Stimulated activated CD8-positive, alpha-beta memory T cell treated with anti-CD3 and anti-CD28 coated beads, Interleukin-15, amount 100 ng/mL, for 24 hours (primary cell): Measurements from ENCODE around the gene SART1.
"Not testable (repeated sequence)": the region's sequence is repeated elsewhere in the genome, so short reads cannot be mapped to it uniquely, and the experiment has no call there.

Experiments used
- DNase-seq: peaks from one replicate; pipeline ENCODE4 v3.0.0-alpha.2; 2020; ENCODE audit warnings: low read depth

The SART1 gene

DNA sequence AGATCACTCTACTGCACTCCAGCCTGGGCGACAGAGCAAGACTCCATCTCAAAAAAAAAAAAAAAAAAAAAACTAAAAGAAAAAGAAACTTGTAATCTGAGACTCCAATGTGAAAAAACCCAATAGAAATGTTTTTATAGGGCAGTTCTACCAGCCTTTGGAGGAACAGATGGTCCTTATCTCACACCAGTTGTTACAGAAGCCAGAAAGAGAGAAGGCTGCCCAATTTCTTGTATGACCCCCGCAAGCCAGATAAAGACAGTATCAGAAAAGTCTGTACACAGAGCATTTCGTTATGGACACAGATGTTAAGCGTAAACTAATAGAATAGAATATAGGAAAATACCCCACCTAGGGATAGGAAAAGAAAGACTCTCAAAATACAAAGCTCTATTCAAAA, 27.5 kb upstream of the SART1 start:
- DNase-seq = no peak

DNA sequence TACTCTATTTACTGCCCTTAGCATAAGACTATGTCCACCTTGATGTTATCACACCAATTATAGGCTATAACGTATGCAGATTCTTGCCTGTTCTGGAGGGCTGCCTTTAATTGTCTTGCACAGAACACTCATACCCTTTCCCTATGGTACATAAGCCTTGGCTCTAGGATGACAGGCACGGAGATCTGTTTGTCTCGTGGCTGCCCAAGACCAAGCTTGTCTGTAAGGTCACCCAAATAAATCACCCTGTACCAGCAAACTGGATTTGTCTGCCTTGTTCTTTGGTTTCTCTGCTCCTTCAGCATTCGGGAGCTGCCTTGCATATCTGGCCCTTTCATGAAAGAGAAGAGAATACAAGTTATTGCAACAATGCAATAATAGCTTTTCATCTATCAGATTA, 23.8 kb upstream of the SART1 start:
- DNase-seq = no peak

DNA sequence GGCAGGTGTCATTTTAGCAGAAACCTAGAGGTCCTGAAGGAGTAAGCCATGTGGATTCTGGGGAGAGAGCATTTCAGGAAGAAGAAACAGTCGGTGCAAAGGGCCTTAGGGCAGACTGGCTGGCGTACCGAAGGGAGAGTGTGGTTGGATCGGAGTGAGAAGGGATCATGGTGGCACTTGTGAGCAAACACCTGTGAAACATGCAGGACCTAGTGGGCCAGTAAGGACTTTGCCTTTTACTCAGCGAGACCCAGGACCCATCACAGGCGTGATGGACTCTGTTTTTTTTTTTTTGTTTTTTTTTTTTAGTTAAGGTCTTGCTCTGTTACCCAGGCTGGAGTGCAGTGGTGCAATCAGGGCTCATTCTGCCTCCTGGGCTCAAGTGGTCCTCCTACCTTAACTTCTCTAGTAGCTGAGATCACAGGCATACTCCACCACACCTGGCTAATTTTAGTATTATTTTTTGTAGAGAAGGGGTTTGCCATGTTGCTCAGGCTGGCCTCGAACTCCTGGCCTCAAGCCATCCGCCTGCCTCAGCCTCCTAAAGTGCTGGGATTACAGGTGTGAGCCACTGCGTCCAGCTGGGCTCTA, 19.7 kb upstream of the SART1 start:
- no peak for DNase-seq

DNA sequence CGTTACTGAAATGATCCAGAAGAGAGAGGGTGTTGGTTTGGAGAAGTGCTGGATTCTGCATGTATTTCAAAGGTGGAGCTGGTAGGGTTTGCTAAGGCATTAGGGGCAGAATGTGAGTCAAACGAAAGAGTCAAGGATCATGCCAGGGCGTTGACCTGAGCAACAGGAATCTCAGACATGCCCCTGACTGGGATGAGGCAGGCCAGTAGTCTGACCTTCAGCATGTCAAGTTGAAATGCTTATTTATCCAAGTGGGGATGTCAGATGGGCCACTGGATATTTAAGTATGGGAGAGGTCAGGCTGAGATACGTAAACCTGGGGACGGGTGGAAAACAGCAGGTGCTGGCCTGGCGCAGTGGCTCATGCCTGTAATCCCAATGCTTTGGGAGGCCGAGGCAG, 19.0 kb upstream of the SART1 start:
- DNase-seq = no peak

DNA sequence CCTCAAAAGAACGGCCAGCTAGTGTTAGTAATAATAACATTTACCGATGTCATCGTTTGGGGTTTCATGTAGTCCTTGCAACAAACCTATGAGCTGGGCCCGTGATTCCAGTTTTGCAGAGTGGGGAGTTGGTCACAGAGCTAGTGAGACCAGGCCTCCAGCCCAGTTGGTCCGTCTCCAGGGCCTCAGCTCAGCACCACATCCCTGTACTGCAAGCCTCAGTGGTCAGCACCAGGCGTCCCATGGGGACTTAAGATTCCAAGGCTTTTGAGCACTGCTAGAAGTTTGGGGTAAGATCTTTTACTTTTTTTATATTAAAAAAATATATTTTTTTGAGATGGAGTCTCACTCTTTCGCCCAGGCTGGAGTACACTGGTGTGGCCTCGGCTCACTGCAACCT, 17.3 kb upstream of the SART1 start:
- no peak for DNase-seq

DNA sequence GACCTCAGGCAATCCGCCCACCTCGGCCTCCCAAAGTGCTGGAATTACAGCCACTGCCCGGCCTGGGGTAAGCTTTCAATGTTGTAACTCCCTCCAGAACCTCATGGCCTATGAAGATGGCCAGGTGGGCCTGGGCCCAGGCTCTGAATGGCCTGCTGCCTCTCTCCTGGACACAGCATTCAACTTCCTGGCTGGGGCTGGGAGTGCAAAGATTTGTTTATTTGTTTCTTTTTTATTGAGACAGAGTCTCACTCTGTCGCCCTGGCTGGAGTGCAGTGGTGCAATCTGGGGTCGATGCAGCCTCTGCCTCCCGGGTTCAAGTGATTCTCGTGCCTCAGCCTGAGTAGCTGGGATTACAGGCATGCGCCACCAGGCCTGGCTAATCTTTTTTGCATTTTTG, 16.8 kb upstream of the SART1 start:
- DNase-seq = no peak

DNA sequence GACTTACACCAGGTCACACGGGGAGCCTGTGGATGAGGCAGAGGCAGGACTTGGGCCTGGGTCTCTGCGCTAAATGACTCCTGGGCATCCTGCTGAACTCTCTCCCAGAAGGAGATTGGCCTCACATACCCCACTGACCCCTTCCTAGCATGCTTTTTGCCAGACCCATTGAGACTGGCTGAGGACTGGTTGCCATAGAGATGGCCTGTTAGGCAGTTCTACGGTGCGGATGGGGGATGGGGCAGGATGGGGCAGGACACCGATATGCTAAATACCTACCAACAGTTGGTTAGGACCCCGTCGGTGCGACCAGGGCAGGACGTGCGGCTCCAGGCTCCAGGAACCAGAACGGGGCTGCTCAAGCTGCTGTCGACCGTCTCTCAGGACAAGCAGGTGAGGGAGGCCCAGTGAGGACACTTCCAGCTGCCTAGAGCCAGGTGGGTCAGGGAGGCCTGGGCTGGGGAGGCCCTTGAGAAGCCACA, 16.1 kb upstream of the SART1 start, which contains the start of gene TSGA10IP:
TSGA10IP (plus strand) TSS at position 51 of the 482 bp plus-strand sequence; CDS start at position 247, 196 bp downstream.
- DNase-seq = no peak

DNA sequence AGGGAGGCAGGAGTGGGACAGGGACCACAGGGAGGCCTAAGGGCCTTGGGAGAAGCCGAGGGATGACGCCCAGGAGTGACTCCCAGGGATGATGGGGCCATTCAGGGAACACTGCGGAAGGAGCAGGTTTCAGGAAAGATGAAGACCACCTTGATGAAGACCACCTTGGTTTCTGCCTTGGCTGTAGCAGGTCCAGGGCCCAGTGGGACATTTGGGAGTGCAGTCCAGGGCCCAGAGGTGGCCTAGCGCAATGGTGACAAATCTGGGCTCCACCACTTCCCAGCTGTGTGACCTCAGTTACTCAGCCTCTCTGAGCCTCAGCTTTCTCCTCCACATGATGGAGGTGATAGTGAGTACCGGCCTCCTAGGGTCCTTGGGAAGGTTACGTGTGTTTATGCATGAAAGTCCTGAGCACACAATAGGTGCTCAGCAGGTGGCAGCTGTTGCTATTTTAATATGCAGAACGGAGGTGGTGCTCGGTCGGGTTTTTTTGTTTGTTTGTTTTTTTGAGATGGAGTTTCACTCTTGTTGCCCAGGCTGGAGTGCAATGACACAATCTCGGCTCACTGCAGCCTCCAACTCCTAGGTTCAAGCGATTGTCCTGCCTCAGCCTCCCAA, 15.5 kb upstream of the SART1 start:
- no peak for DNase-seq

DNA sequence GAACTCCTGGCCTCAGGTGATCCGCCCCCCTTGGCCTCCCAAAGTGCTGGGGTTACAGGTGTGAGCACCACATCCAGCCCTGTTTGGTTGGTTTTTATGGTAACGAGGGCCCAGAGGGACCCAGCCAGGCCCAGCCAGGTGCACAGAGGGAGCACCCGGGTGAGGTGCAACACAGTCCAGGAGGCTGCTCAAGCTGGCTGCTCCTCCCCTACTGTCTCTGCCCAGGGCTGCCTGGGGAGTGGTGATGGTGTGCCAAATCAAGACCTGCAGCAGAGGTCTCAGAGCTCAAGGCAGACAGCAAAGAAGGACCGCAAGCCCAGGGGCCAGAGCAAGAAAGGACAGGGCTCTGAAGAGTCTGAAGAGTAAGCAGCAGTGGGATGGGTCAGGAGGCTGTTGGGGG, 14.9 kb upstream of the SART1 start:
- no peak for DNase-seq

DNA sequence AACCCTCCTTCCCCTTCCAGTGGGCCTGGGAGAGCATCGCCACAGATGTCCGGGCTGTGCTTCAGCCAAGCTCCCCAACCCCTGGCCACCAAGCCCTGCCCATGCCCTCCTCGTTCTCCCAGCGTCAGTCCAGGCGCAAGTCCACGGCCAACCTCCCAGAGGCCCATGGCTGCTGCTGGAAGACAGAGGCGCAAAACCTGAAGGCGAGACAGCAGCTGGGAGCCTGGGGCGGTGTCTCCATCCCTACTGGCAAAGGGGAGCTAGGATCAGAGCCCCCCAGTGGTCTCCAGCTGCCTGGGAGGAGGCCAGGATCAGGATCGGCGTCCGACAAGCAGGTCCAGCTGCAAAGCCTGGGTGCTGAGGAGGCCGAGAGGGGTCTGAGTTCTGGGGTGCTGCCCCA, 14.4 kb upstream of the SART1 start:
- no peak for DNase-seq

DNA sequence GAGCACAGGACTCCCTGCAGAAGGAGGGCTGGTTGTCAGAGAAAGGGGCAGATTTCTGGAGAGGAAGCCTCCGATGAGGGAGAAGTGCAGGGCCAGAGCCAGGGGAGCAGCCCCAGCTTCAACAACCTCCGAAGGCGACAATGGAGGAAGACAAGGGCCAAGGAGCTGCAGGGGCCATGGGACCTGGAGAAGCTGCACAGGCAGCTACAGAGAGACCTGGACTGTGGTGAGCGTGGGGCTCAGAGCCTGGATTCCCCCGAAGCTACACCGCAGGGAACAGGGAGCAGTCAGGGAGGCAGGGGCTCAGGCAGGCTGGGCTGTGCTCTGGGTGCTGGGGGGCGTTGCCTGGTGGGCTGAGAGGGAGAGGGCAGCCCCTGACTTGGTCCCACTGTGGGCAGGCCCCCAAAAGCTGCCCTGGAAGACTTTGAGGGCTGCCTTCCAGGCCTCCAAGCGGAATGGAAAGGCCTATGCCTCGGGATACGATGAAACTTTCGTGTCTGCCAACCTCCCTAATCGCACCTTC, 13.9 kb upstream of the SART1 start:
- no peak for DNase-seq

DNA sequence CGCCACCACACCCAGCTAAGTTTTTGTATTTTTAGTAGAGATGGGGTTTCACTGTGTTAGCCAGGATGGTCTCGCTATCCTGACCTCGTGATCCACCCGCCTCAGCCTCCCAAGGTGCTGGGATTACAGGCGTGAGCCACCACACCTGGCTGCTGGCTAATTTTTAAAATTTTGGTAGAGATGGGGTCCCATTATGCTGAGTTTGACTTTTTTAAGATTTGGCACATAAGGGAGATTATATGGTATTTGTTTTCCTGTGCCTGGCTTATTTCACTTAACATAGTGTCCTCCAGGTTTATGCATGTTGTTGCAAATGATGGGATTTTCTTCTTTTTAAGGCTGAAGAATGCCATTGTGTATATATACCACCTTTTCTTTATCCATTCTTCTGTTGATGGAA, 10.8 kb upstream of the SART1 start:
- DNase-seq = not testable (repeated sequence)

DNA sequence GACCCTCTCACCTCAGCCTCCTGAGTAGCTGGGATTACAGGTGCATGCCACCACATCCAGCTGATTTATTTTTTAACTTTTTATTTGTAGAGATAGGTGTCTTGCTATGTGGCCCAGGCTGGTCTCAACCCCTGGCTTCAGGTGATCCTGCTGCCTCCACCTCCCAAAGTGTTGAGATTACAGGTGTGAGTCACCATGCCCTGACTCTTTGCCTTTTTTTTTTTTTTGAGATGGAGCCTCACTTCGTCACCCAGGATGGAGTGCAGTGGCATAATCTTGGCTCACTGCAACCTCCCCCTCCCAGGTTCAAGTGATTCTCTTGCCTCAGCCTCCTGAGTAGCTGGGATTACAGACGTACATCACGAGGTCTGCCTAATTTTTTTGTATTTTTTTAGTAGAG, 9.9 kb upstream of the SART1 start:
- DNase-seq = not testable (repeated sequence)

DNA sequence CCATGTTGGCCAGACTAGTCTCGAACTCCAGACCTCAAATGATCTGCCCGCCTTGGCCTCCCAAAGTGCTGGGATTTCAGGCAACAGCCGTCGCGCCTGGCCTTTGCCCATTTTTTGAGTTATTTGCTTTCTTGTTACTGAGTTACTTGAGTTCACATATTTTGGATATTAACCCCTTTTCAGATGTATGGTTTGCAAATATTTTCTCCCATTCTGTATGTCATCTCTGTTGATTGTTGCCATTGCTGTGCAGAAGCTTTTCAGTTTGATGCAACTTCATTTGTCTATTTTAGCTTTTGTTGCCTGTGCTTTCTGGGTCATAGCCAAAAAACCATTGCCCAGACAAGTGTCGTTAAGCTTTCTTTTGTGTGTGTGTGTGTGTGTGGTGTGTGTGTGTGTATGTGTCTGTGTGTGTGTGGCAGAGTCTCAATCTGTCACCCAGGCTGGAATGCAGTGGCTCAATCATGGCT, 9.4 kb upstream of the SART1 start:
- DNase-seq = no peak

DNA sequence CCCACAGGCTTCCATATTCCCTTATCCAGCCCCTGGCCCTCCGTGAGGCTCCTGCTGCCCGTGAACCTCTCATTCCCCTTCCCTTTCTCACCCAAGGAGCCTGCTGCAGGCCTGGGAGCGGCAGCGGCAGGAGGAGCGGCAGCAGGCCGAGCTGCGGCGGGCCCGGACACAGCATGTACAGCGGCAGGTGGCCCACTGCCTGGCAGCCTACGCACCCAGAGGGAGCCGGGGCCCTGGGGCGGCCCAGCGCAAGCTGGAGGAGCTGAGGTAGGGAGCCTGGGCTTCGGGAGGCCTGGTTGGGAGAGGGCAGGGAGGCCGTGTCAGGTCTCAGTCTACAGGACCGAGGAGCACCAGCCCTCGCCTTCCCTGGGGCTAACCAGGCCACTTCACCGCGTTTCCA, 8.1 kb upstream of the SART1 start:
- DNase-seq = no peak

DNA sequence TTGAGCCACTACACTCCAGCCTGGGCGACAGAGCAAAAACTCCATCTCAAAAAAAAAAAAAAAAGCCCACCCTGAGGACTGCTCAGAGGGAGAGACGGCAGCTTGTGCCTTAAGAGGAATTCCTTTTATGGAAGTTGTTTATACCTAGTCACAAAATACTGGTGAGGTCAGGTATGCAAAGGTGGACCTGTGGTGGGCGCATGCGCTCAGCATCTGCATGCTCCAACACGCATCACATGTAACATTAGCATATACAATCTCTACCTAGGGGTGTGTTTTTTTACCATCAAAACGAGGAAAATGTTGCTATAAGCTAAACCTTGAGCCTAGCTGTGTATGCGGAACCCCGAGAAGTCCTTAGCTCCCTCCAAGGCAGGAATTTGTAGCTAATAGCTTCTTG, 6.8 kb upstream of the SART1 start:
- no peak for DNase-seq

DNA sequence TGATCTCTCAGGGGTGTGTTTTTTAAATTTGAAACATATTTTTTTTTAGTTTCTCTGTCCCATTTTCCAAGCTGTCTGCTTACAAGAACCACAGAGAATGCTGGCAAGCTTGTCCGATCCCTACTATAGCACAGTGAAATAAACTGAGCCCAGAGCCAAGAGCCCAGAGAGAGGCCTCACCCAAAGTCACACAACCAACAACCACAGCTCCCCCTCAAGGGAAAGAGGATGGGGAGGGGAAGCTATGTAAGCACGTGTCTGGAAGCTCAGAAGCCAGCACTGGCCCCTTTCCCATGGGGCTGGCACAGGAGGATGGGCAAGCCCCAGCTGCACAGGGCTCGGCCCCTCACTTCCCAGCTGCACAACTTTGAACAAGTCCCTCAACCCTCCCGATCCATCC, 3.2 kb upstream of the SART1 start:
- DNase-seq = no peak

DNA sequence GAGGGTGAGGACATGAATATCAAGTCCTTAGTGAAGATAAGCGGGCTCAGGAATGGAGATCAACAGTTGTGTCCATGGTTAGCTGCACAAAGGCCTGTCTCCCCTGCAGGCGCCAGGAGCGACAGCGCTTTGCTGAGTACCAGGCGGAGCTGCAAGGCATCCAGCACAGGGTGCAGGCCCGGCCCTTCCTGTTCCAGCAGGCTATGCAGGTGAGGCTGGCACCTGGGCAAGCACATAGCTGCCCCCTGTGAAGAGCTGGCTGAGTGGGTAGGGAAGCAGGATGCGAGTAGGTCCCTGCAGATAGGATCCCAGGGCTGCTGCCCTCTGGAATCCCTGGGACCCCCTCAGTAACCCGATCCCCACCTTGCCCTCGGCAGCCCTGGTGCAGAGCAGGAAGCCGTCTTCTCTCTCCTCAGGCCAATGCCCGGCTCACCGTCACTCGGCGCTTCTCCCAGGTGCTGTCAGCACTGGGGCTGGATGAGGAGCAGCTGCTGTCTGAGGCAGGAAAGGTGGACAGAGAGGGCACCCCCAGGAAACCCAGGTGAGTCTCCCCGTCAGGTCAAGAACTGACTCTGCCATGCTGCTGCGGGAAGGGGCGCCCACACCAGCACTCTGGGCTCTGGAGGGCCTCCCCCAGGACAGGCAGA, 2.6 kb upstream of the SART1 start:
- no peak for DNase-seq

DNA sequence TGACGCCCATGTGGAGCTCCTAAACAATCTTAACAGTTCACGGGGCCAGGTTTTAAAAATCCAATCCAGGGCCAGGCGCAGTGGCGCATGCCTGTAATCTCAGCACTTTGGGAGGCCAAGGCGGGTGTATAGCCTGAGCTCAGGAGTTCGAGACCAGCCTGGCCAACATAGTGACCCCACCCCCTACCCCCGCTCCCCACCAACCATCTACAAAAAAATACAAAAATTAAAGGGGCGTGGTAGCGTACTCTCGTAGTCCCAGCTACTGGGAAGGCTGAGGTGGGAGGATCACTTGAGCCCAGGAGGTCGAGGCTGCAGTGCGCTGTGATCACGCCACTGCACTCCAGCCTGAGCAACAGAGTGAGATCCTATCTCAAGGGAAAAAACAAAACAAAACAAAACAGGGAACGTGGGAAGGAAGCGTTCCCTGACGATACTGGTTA, 689 bp upstream of the SART1 start:
- no peak for DNase-seq

DNA sequence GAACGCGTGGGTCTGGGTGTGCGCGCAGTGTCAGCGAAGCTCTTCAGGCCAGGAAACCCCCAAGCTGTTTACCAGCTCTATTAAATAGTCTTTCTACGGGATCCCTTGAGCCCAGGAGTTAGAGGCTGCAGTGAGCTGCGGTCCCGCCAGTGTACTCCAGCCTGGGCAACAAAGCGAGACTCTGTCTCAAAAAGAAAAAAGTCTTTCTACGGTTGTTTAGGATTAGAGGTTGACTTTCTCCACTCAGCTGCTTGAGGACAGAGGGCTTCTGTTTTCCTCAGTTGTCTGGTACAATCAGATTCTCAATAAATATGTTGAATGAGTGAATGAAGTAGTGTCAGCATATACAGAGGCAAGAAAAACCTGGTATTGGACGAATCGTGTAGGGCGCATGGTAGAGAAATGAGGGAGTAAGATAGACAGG, 619 bp downstream of the SART1 start:
- no peak for DNase-seq

DNA sequence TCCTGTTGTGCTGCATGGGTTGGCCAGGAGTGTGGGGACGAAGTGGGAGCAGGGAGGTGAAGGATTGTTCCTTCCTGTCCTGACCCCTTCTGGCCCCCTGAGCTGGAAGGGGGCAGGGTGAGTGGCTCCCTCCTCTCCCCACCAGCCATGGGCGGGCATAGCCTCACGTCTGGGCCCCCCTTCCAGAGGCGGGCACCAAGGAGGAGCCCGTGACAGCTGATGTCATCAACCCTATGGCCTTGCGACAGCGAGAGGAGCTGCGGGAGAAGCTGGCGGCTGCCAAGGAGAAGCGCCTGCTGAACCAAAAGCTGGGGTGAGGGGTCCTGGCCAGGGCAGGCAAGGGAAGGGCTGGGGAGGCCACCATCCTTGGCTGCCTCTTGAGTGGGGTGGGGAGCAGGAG, 3.4 kb downstream of the SART1 start:
- DNase-seq = no peak

DNA sequence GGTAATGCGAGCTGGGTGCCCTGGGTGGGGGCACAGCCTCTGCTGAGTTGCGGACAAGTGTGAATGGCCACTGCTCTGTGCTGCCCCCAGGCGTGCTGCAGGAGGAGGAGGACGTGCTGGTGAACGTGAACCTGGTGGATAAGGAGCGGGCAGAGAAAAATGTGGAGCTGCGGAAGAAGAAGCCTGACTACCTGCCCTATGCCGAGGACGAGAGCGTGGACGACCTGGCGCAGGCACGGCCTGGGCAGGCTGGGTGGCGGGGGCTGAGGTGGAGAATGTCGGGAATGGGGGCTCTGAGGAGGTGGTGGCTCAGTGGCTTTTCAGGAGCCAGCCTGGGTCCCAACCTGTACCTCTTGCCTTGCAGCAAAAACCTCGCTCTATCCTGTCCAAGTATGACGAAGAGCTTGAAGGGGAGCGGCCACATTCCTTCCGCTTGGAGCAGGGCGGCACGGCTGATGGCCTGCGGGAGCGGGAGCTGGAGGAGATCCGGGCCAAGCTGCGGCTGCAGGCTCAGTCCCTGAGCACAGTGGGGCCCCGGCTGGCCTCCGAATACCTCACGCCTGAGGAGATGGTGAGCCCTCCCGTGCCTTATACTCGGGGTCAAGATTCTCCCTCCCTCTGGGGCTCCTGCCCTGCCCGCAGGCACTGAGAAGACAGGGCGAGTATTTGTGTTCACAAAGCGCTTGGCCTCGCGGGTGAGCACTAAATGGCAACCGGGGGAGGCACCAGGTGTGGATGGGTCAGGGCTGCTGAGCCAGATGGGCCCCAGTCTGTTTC, 4.6 kb downstream of the SART1 start:
- no peak for DNase-seq
